Ovary (tissue), 3 donors: ENCODE measurements around the gene PCBP2.

Source experiments
- POLR2A ChIP-seq: fragments of 450-650 bp; IDR thresholded peaks from one replicate; pipeline ENCODE4 v1.6.1; 2017; ENCODE audit warnings: antibody characterized with exemption, mild to moderate bottlenecking, moderate library complexity
- TF ChIP-seq, protein P1 (sequence below), 3 donors: fragments of 450-650 bp in 2 of 3; fragments of 200-600 bp in 1 of 3; IDR thresholded peaks; one replicate each; pipeline versions ENCODE4 v1.5.1 to v1.8.0; 2016 to 2022; ENCODE audit warnings: antibody characterized with exemption in 3 of 3, mild to moderate bottlenecking in 1 of 3
- donor health status: DM: no; HTN: no; CAD: no.

DNA sequence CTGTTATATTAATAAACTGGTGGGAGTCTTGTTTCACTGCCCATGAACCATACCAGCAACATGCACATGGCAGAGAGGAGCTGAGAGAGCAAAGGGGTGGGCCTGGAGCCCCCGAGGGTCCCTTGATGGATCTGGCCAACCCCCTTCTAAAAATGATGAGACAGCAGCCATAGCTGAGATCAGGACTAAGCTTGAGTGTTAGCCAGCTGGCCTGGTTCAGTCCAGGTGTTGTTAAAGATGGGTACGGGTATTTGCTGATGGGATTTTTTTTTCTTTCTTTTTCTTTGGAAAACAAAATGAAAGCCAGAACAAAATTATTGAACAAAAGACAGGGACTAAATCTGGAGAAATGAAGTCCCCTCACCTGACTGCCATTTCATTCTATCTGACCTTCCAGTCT lies 16.0 kb downstream of the PCBP2 start:
- TF ChIP-seq, protein P1, sequence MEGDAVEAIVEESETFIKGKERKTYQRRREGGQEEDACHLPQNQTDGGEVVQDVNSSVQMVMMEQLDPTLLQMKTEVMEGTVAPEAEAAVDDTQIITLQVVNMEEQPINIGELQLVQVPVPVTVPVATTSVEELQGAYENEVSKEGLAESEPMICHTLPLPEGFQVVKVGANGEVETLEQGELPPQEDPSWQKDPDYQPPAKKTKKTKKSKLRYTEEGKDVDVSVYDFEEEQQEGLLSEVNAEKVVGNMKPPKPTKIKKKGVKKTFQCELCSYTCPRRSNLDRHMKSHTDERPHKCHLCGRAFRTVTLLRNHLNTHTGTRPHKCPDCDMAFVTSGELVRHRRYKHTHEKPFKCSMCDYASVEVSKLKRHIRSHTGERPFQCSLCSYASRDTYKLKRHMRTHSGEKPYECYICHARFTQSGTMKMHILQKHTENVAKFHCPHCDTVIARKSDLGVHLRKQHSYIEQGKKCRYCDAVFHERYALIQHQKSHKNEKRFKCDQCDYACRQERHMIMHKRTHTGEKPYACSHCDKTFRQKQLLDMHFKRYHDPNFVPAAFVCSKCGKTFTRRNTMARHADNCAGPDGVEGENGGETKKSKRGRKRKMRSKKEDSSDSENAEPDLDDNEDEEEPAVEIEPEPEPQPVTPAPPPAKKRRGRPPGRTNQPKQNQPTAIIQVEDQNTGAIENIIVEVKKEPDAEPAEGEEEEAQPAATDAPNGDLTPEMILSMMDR (IDR thresholded peaks at IDR 0.05): no peak
- no peak for TF ChIP-seq POLR2A
